GM12878 (cell line): ENCODE results near the gene ZC3H7B. TPM values are rescaled to one million over a fixed set of nuclear protein-coding genes. Genes with fewer than 3 reads are reported as not detected.
A peak's percentile ranks its signal among the peaks of the same experiment; 100 is the strongest.

Experiments used
- ATAC-seq: fragments of 200-7000 bp; cut with Tn5 transposase; 3 replicates; pipeline ENCODE4 v1.9.1; 2020; ENCODE audit warnings: mild to moderate bottlenecking, moderate library complexity
- BruUV-seq: library from RNA; stranded (reverse); fragments of 400-500 nt; replicated peaks from 2 replicates; lab custom pipeline; 2021; lab: Mats Ljungman, UMichigan
- CTCF ChIA-PET: fragments of 300-600 bp; sonication (Branson Sonifier 250); formaldehyde crosslinking; extraction: SDS; loops from one replicate; lab custom pipeline; 2021; ENCODE audit warnings: inconsistent platforms; lab: Yijun Ruan, JAX
- POLR2A ChIA-PET: fragments of 350-600 bp; formaldehyde crosslinking; extraction: SDS; loops from one replicate; lab custom pipeline; 2021; ENCODE audit warnings: inconsistent platforms; lab: Charles Lee
- RAD21 ChIA-PET: fragments of 300-600 bp; sonication (Branson Sonifier 250); formaldehyde crosslinking; loops from one replicate; lab custom pipeline; 2023; ENCODE audit warnings: antibody characterized with exemption; ENCODE audit not compliant: unreplicated experiment; lab: Charles Lee
- SMC1A ChIA-PET: fragments of 300-600 bp; sonication (Branson Sonifier 250); formaldehyde crosslinking; loops from one replicate; lab custom pipeline; 2023; ENCODE audit not compliant: unreplicated experiment, uncharacterized antibody; lab: Charles Lee
- DNase-seq: peaks from one replicate; pipeline ENCODE4 v3.0.0-alpha.2; 2011; ENCODE audit warnings: low read depth, low spot score
- FAIRE-seq: peaks from 3 replicates; lab custom pipeline; 2011; peaks lifted over from hg19 to GRCh38; lab: Jason Lieb, UNC
- H2AFZ ChIP-seq: 2 replicates; pipeline ENCODE4 v1.6.0; 2011; ENCODE audit warnings: low read depth, low read length, control low read depth; ENCODE audit not compliant: control insufficient read depth
- H3K27ac ChIP-seq: 2 replicates; pipeline ENCODE4 v1.5.1; 2011; ENCODE audit warnings: control low read depth; ENCODE audit not compliant: control insufficient read depth, insufficient read depth
- H3K27me3 ChIP-seq, 2 experiments: replicated peaks in 1 of 2; 2 replicates each; pipeline versions ENCODE4 v1.6.0 to v1.6.1; 2011; ENCODE audit warnings: low read length in 1 of 2; ENCODE audit not compliant: control insufficient read depth in 2 of 2, insufficient read depth in 2 of 2
- H3K36me3 ChIP-seq, 2 experiments: 2 replicates each; pipeline ENCODE4 v1.5.1; 2011; ENCODE audit warnings: low read length in 1 of 2; ENCODE audit not compliant: control insufficient read depth in 2 of 2, insufficient read depth in 2 of 2
- H3K4me1 ChIP-seq: 2 replicates; pipeline ENCODE4 v1.6.1; 2011; ENCODE audit warnings: mild to moderate bottlenecking, low read length, moderate library complexity, mixed read lengths; ENCODE audit not compliant: control insufficient read depth, insufficient read depth
- H3K4me2 ChIP-seq: 2 replicates; pipeline ENCODE4 v1.6.0; 2011; ENCODE audit warnings: control low read depth; ENCODE audit not compliant: control insufficient read depth, insufficient read depth
- H3K4me3 ChIP-seq: fragments of 200-600 bp; sonication (generic); 2 replicates; pipeline ENCODE4 v1.5.1; 2016
- H3K79me2 ChIP-seq: 2 replicates; pipeline ENCODE4 v1.6.0; 2011; ENCODE audit warnings: low read length; ENCODE audit not compliant: control insufficient read depth, insufficient read depth
- H3K9ac ChIP-seq: 2 replicates; pipeline ENCODE4 v1.8.0; 2011; ENCODE audit warnings: low read length, control low read depth, mixed read lengths; ENCODE audit not compliant: control insufficient read depth, insufficient read depth
- H3K9me3 ChIP-seq: replicated peaks from 3 replicates; pipeline ENCODE4 v1.5.1; 2011; ENCODE audit warnings: mild to moderate bottlenecking, low read length; ENCODE audit not compliant: control insufficient read depth, insufficient read depth
- H4K20me1 ChIP-seq: 2 replicates; pipeline ENCODE4 v1.6.0; 2011; ENCODE audit not compliant: control insufficient read depth, insufficient read depth
- BACH1 ChIP-seq: fragments of 450-650 bp; IDR thresholded peaks from 2 replicates; pipeline ENCODE4 v1.6.1; 2017; ENCODE audit warnings: mild to moderate bottlenecking, borderline replicate concordance
- FOXK2 ChIP-seq: fragments of 450-650 bp; IDR thresholded peaks from 2 replicates; pipeline ENCODE4 v1.6.1; 2017; ENCODE audit warnings: mild to moderate bottlenecking, moderate library complexity
- IKZF2 ChIP-seq, 2 experiments: fragments of 450-650 bp; IDR thresholded peaks; 2 replicates each; pipeline ENCODE4 v1.6.1; 2017; ENCODE audit warnings: mild to moderate bottlenecking in 2 of 2, moderate library complexity in 2 of 2
- IRF4 ChIP-seq: IDR thresholded peaks from 2 replicates; pipeline ENCODE4 v1.6.1; 2011; ENCODE audit warnings: low read depth, low read length
- KLF5 ChIP-seq: fragments of 450-650 bp; IDR thresholded peaks from 2 replicates; pipeline ENCODE4 v1.6.1; 2014; ENCODE audit warnings: mild to moderate bottlenecking; ENCODE audit not compliant: partially characterized antibody
- MTA2 ChIP-seq: fragments of 450-650 bp; IDR thresholded peaks from 2 replicates; pipeline ENCODE4 v1.6.1; 2016; ENCODE audit warnings: low read depth, mild to moderate bottlenecking, moderate library complexity
- MYB ChIP-seq: fragments of 150-350 bp; IDR thresholded peaks from 2 replicates; pipeline ENCODE4 v1.6.1; 2014; ENCODE audit warnings: mild to moderate bottlenecking, low read depth, low read length, borderline replicate concordance
- NFIC ChIP-seq: IDR thresholded peaks from 2 replicates; pipeline ENCODE4 v1.6.1; 2012; ENCODE audit warnings: low read depth, mild to moderate bottlenecking, inconsistent platforms, low read length, moderate library complexity
- RELA ChIP-seq: fragments of 450-650 bp; IDR thresholded peaks from 2 replicates; pipeline ENCODE4 v1.8.0; 2014; ENCODE audit warnings: borderline replicate concordance; ENCODE audit not compliant: partially characterized antibody
- SP1 ChIP-seq: IDR thresholded peaks from one replicate; pipeline ENCODE4 v1.6.1; 2011; ENCODE audit warnings: low read depth, low read length
- SREBF1 ChIP-seq: IDR thresholded peaks from 2 replicates; pipeline ENCODE4 v1.6.1; 2012; ENCODE audit warnings: mild to moderate bottlenecking, low read length
- STAT1 ChIP-seq: fragments of 450-650 bp; conservative IDR thresholded peaks from 2 replicates; pipeline ENCODE4 v1.6.1; 2014; ENCODE audit warnings: antibody characterized with exemption, mild to moderate bottlenecking
- ZBED1 ChIP-seq: IDR thresholded peaks from 2 replicates; pipeline ENCODE4 v1.6.1; 2016; ENCODE audit warnings: borderline replicate concordance
- WGBS: methylation state at CpG from one replicate; pipeline ENCODE4 v1.1.6; 2016; ENCODE audit warnings: low lambda C conversion rate; ENCODE audit not compliant: insufficient replicate concordance, insufficient coverage; ENCODE audit errors: missing lambda C conversion rate; 5-methylcytosine and 5-hydroxymethylcytosine counted together
- in situ Hi-C: fragments of 300-500 bp; cut with MboI; formaldehyde crosslinking; loops from 9 replicates; pipeline ENCODE4 v1.14.3; 2018; ENCODE audit warnings: mixed read lengths
- intact Hi-C: fragments of 100-400 bp; cut with micrococcal nuclease; formaldehyde crosslinking; loops from one replicate; pipeline ENCODE4 v1.14.2; 2022; ENCODE audit not compliant: unreplicated experiment
- polyA plus RNA-seq, 11 experiments: library from polyadenylated mRNA; depleted of rRNA in 4 of 11; unstranded in 6 of 11; stranded (reverse) in 5 of 11; fragments of >200 nt; fragmentation: Nextera tagmentation in 4 of 11; fragmentation: Illumina TruSeq in 1 of 11; extraction: Ambion mirVana in 4 of 11; extraction: Trizol in 1 of 11; gene quantifications; 1 replicate in 1 of 11; 2 replicates in 10 of 11; pipeline versions ENCODE4 v1.2.1 to v1.2.3, GENCODE V29; 2011 to 2016; ENCODE audit warnings: inconsistent platforms in 2 of 11, missing spikeins in 2 of 11, low read depth in 1 of 11
- total RNA-seq, 4 experiments: library from RNA; depleted of rRNA in 3 of 4; stranded (reverse); fragments of >200 nt in 3 of 4; fragmentation: Illumina TruSeq in 1 of 4; extraction: Trizol in 1 of 4; gene quantifications; 2 replicates each; pipeline versions ENCODE4 v1.2.1 to v1.2.3, GENCODE V29; 2013 to 2021
- TF ChIP-seq, protein P1 (sequence below): fragments of 450-650 bp; conservative IDR thresholded peaks from 2 replicates; pipeline ENCODE4 v1.6.1; 2017; ENCODE audit warnings: mild to moderate bottlenecking, moderate library complexity
- TF ChIP-seq, protein P2 (sequence below): fragments of 450-650 bp; IDR thresholded peaks from 2 replicates; pipeline ENCODE4 v1.6.1; 2017; ENCODE audit warnings: mild to moderate bottlenecking, low read depth, inconsistent platforms; ENCODE audit not compliant: poor library complexity, severe bottlenecking
- TF ChIP-seq, protein P3 (sequence below): fragments of 450-650 bp; IDR thresholded peaks from 2 replicates; pipeline ENCODE4 v1.6.1; 2016; ENCODE audit warnings: mild to moderate bottlenecking
- TF ChIP-seq, protein P4 (sequence below): fragments of 450-650 bp; IDR thresholded peaks from 2 replicates; pipeline ENCODE4 v1.6.1; 2016; ENCODE audit warnings: mild to moderate bottlenecking

The ZC3H7B gene
- total and polyA plus RNA-seq, 10 of the 15 experiments (the other 5 are each of a cell fraction or from before 2014, with no cell fraction given) = 0.26 to 52.3 (median 22.4) TPM

DNA sequence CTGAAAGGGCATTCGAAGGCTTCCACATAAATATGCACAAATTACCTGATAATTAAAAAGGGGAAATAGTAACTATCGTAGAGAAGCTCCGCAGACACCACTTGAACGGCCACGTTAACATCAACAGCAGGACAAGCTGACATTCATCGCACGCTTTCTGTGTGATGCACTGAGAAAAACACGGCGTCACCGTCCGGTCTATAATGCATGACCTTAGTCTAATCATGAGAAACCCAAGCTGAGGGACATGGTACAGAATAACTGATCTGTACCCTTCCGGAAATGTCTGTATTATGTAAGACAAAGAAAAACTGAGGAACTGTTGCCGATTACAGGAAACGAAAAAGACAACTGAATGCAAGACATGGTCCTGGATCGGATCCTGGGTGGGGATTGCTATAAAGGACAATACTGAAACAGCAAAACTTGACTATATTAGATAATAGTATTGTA, 14.7 kb upstream of the ZC3H7B start:
- RAD21 ChIA-PET = interaction anchor here (0.6 to 2.1 kb wide), 6 partner anchors 15 to 470 kb away, joined by 3 to 12 read pairs (median 6); partner anchors contain the start of genes ACO2, PHF5A, TEF and ZC3H7B
- H3K9me3 ChIP-seq = no peaks in the 10 kb centered on the region
- WGBS = 2% methylated on average over 15 of the region's 15 CpGs
- H2AFZ ChIP-seq = peak overlapping the region; percentile 95
- TSS peak; percentile 97 for BruUV-seq
- SMC1A ChIA-PET = interaction anchor here (0.8 to 1.5 kb wide), 5 partner anchors 11 to 364 kb away, joined by 3 to 4 read pairs (median 4); no protein-coding TSS in a partner anchor
- POLR2A ChIA-PET = interaction anchor here (0.5 to 2.0 kb wide), 8 partner anchors 11 to 465 kb away, joined by 3 to 19 read pairs (median 3); partner anchors contain the start of genes TEF and ZC3H7B
- ATAC-seq = peak; percentile 40
- intact Hi-C loops (loop anchor here (1.0 kb wide), 1 partner anchor 95 kb away; the partner anchor contains the start of gene TEF), in situ Hi-C loops (no loop called here)
- CTCF ChIA-PET = interaction anchor here (0.8 to 2.0 kb wide), 7 partner anchors 15 to 364 kb away, joined by 3 to 7 read pairs (median 3); partner anchors contain the start of gene ZC3H7B
- peak overlapping the region; percentile 66 for H3K27ac ChIP-seq
- H3K4me3 ChIP-seq = peak overlapping the region; percentile 70
- H4K20me1 ChIP-seq = no peaks in the 10 kb centered on the region
- no peaks in the 10 kb centered on the region for H3K27me3 ChIP-seq
- peak; percentile 39 for DNase-seq
- H3K9ac ChIP-seq = peak overlapping the region; percentile 73
- peaks cover 7% of the 10 kb centered on the region for H3K4me1 ChIP-seq
- peaks cover 25% of the 10 kb centered on the region for H3K79me2 ChIP-seq
- H3K4me2 ChIP-seq = peak overlapping the region; percentile 51
- no peaks in the 10 kb centered on the region; a peak in 2 of 4 replicates for H3K36me3 ChIP-seq
- peak; percentile 80 for FAIRE-seq
- TF ChIP-seq ZBED1 (peak; percentile 54; the same call in 1 of the 2 replicates), MTA2 (no peak; the same call in 1 of the 2 replicates), IRF4 (no peak), RELA (no peak), IKZF2 (IDR thresholded peaks at IDR 0.05) (peak in 1 of 2 experiments; percentile 14; a peak in 1 of 4 replicates), BACH1 (0 out of 2 replicates have a peak, but pooled peaks have one; percentile 39), FOXK2 (0 out of 2 replicates have a peak, but pooled peaks have one; percentile 32), NFIC (0 out of 2 replicates have a peak, but pooled peaks have one; percentile 21), STAT1 (no peak), MYB (no peak), KLF5 (no peak), SREBF1 (no peak), SP1 (peak; percentile 62)
- TF ChIP-seq, protein P1, sequence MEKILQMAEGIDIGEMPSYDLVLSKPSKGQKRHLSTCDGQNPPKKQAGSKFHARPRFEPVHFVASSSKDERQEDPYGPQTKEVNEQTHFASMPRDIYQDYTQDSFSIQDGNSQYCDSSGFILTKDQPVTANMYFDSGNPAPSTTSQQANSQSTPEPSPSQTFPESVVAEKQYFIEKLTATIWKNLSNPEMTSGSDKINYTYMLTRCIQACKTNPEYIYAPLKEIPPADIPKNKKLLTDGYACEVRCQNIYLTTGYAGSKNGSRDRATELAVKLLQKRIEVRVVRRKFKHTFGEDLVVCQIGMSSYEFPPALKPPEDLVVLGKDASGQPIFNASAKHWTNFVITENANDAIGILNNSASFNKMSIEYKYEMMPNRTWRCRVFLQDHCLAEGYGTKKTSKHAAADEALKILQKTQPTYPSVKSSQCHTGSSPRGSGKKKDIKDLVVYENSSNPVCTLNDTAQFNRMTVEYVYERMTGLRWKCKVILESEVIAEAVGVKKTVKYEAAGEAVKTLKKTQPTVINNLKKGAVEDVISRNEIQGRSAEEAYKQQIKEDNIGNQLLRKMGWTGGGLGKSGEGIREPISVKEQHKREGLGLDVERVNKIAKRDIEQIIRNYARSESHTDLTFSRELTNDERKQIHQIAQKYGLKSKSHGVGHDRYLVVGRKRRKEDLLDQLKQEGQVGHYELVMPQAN = peak; percentile 24
- TF ChIP-seq, protein P2, sequence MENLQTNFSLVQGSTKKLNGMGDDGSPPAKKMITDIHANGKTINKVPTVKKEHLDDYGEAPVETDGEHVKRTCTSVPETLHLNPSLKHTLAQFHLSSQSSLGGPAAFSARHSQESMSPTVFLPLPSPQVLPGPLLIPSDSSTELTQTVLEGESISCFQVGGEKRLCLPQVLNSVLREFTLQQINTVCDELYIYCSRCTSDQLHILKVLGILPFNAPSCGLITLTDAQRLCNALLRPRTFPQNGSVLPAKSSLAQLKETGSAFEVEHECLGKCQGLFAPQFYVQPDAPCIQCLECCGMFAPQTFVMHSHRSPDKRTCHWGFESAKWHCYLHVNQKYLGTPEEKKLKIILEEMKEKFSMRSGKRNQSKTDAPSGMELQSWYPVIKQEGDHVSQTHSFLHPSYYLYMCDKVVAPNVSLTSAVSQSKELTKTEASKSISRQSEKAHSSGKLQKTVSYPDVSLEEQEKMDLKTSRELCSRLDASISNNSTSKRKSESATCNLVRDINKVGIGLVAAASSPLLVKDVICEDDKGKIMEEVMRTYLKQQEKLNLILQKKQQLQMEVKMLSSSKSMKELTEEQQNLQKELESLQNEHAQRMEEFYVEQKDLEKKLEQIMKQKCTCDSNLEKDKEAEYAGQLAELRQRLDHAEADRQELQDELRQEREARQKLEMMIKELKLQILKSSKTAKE = peak; percentile 43
- TF ChIP-seq, protein P3, sequence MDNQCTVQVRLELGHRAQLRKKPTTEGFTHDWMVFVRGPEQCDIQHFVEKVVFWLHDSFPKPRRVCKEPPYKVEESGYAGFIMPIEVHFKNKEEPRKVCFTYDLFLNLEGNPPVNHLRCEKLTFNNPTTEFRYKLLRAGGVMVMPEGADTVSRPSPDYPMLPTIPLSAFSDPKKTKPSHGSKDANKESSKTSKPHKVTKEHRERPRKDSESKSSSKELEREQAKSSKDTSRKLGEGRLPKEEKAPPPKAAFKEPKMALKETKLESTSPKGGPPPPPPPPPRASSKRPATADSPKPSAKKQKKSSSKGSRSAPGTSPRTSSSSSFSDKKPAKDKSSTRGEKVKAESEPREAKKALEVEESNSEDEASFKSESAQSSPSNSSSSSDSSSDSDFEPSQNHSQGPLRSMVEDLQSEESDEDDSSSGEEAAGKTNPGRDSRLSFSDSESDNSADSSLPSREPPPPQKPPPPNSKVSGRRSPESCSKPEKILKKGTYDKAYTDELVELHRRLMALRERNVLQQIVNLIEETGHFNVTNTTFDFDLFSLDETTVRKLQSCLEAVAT = peak; percentile 44; the same call in 1 of the 2 replicates
- TF ChIP-seq, protein P4, sequence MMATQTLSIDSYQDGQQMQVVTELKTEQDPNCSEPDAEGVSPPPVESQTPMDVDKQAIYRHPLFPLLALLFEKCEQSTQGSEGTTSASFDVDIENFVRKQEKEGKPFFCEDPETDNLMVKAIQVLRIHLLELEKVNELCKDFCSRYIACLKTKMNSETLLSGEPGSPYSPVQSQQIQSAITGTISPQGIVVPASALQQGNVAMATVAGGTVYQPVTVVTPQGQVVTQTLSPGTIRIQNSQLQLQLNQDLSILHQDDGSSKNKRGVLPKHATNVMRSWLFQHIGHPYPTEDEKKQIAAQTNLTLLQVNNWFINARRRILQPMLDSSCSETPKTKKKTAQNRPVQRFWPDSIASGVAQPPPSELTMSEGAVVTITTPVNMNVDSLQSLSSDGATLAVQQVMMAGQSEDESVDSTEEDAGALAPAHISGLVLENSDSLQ = peak; percentile 36; the same call in 1 of the 2 replicates
